HepG2 (cell line): Measurements from ENCODE around the gene PAXX. TPM values are rescaled to one million over a fixed set of nuclear protein-coding genes. Genes with fewer than 3 reads are reported as not detected.

Experiments used
- BRD4 ChIP-seq: sonication (generic); formaldehyde crosslinking; IDR thresholded peaks from 2 replicates; pipeline ENCODE4 v1.4.0; 2020; ENCODE audit warnings: missing genetic modification reagents
- CEBPG ChIP-seq: IDR thresholded peaks from 2 replicates; pipeline ENCODE4 v1.6.1; 2016
- HNRNPL ChIP-seq: fragments of 200-400 bp; formaldehyde crosslinking; IDR thresholded peaks from 2 replicates; pipeline ENCODE4 v1.6.1; 2017; ENCODE audit warnings: mild to moderate bottlenecking, low read depth, low read length
- IKZF4 ChIP-seq: sonication (generic); formaldehyde crosslinking; IDR thresholded peaks from 2 replicates; pipeline ENCODE4 v1.5.1; 2020; ENCODE audit warnings: borderline replicate concordance, mild to moderate bottlenecking, low read depth, missing genetic modification reagents; ENCODE audit errors: not compliant biosample characterization
- MTA3 ChIP-seq: sonication (generic); formaldehyde crosslinking; IDR thresholded peaks from 2 replicates; pipeline ENCODE4 v1.4.0; 2020; ENCODE audit warnings: missing genetic modification reagents
- NCOR1 ChIP-seq: fragments of 200-600 bp; sonication (generic); IDR thresholded peaks from 2 replicates; pipeline ENCODE4 v1.7.0; 2017; ENCODE audit warnings: antibody characterized with exemption, low read length, borderline replicate concordance
- POLR2G ChIP-seq: fragments of 200-400 bp; formaldehyde crosslinking; IDR thresholded peaks from 2 replicates; pipeline ENCODE4 v1.6.1; 2018; ENCODE audit warnings: mild to moderate bottlenecking, low read depth, low read length, moderate library complexity
- SP140L ChIP-seq: sonication (generic); formaldehyde crosslinking; IDR thresholded peaks from 2 replicates; pipeline ENCODE4 v1.4.0; 2020; ENCODE audit warnings: missing genetic modification reagents, borderline replicate concordance
- ZBTB21 ChIP-seq: sonication (generic); formaldehyde crosslinking; IDR thresholded peaks from 2 replicates; pipeline ENCODE4 v1.4.0; 2020; ENCODE audit warnings: missing genetic modification reagents
- ZMYM2 ChIP-seq: sonication (generic); formaldehyde crosslinking; IDR thresholded peaks from 2 replicates; pipeline ENCODE4 v1.8.0; 2022; ENCODE audit warnings: mild to moderate bottlenecking, missing genetic modification reagents
- ZNF274 ChIP-seq: sonication (generic); formaldehyde crosslinking; IDR thresholded peaks from 2 replicates; pipeline ENCODE4 v1.5.1; 2020; ENCODE audit warnings: mild to moderate bottlenecking, missing genetic modification reagents
- ZNF570 ChIP-seq: sonication (generic); formaldehyde crosslinking; IDR thresholded peaks from 2 replicates; pipeline ENCODE4 v1.4.0; 2020; ENCODE audit warnings: mild to moderate bottlenecking, missing genetic modification reagents, borderline replicate concordance
- ZNF709 ChIP-seq: sonication (generic); formaldehyde crosslinking; IDR thresholded peaks from 2 replicates; pipeline ENCODE4 v1.5.0; 2020; ENCODE audit warnings: mild to moderate bottlenecking, missing genetic modification reagents
- polyA plus RNA-seq, 8 experiments: library from polyadenylated mRNA; depleted of rRNA in 3 of 8; stranded (reverse) in 7 of 8; unstranded in 1 of 8; fragments of >200 nt; fragmentation: Illumina TruSeq in 4 of 8; extraction: Trizol in 4 of 8; gene quantifications; 2 replicates each; pipeline versions ENCODE4 v1.2.1 to v1.2.3, GENCODE V29; 2011 to 2016; ENCODE audit warnings: low read depth in 4 of 8, missing spikeins in 1 of 8, mixed read lengths in 1 of 8; ENCODE audit not compliant: insufficient read depth in 1 of 8
- total RNA-seq, 5 experiments: library from RNA; depleted of rRNA; stranded (reverse); fragments of >200 nt; fragmentation: Illumina TruSeq; extraction: Trizol; gene quantifications; 2 replicates each; pipeline ENCODE4 v1.2.3, GENCODE V29; 2016; ENCODE audit warnings: low read depth in 1 of 5
- TF ChIP-seq, protein P1 (sequence below): sonication (generic); formaldehyde crosslinking; IDR thresholded peaks from 2 replicates; pipeline ENCODE4 v1.4.0; 2020; ENCODE audit warnings: missing genetic modification reagents
- TF ChIP-seq, protein P2 (sequence below): sonication (generic); formaldehyde crosslinking; IDR thresholded peaks from 2 replicates; pipeline ENCODE4 v1.5.1; 2020; ENCODE audit warnings: mild to moderate bottlenecking, missing genetic modification reagents, moderate library complexity
- TF ChIP-seq, protein P3 (sequence below): sonication (generic); formaldehyde crosslinking; IDR thresholded peaks from 2 replicates; pipeline ENCODE4 v1.4.0; 2020; ENCODE audit warnings: missing genetic modification reagents

PAXX gene
- total and polyA plus RNA-seq, 2 of the 13 experiments (the other 11 are each of a cell fraction or from before 2014, with no cell fraction given), result 14.0 to 31.9 TPM

GRCh38 chr9:136943291-136944211, 48.7 kb upstream of the PAXX start (continued):
- TF ChIP-seq, protein P1, sequence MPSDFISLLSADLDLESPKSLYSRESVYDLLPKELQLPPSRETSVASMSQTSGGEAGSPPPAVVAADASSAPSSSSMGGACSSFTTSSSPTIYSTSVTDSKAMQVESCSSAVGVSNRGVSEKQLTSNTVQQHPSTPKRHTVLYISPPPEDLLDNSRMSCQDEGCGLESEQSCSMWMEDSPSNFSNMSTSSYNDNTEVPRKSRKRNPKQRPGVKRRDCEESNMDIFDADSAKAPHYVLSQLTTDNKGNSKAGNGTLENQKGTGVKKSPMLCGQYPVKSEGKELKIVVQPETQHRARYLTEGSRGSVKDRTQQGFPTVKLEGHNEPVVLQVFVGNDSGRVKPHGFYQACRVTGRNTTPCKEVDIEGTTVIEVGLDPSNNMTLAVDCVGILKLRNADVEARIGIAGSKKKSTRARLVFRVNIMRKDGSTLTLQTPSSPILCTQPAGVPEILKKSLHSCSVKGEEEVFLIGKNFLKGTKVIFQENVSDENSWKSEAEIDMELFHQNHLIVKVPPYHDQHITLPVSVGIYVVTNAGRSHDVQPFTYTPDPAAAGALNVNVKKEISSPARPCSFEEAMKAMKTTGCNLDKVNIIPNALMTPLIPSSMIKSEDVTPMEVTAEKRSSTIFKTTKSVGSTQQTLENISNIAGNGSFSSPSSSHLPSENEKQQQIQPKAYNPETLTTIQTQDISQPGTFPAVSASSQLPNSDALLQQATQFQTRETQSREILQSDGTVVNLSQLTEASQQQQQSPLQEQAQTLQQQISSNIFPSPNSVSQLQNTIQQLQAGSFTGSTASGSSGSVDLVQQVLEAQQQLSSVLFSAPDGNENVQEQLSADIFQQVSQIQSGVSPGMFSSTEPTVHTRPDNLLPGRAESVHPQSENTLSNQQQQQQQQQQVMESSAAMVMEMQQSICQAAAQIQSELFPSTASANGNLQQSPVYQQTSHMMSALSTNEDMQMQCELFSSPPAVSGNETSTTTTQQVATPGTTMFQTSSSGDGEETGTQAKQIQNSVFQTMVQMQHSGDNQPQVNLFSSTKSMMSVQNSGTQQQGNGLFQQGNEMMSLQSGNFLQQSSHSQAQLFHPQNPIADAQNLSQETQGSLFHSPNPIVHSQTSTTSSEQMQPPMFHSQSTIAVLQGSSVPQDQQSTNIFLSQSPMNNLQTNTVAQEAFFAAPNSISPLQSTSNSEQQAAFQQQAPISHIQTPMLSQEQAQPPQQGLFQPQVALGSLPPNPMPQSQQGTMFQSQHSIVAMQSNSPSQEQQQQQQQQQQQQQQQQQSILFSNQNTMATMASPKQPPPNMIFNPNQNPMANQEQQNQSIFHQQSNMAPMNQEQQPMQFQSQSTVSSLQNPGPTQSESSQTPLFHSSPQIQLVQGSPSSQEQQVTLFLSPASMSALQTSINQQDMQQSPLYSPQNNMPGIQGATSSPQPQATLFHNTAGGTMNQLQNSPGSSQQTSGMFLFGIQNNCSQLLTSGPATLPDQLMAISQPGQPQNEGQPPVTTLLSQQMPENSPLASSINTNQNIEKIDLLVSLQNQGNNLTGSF (CRISPR knock-in tag), result no peak
- TF ChIP-seq ZBTB21 (CRISPR knock-in tag) (no peak), ZNF709 (0 out of 2 replicates have a peak, but pooled peaks have one; percentile 21), BRD4 (CRISPR knock-in tag) (0 out of 2 replicates have a peak, but pooled peaks have one; percentile 12), IKZF4 (CRISPR knock-in tag) (no peak), SP140L (CRISPR knock-in tag) (no peak), MTA3 (CRISPR knock-in tag) (no peak), NCOR1 (no peak), CEBPG (CRISPR knock-in tag) (no peak), POLR2G (peak; percentile 0), HNRNPL (0 out of 2 replicates have a peak, but pooled peaks have one; percentile 18), ZMYM2 (CRISPR knock-in tag) (no peak), ZNF570 (CRISPR knock-in tag) (no peak), ZNF274 (CRISPR knock-in tag) (0 out of 2 replicates have a peak, but pooled peaks have one; percentile 40)
- TF ChIP-seq, protein P2, sequence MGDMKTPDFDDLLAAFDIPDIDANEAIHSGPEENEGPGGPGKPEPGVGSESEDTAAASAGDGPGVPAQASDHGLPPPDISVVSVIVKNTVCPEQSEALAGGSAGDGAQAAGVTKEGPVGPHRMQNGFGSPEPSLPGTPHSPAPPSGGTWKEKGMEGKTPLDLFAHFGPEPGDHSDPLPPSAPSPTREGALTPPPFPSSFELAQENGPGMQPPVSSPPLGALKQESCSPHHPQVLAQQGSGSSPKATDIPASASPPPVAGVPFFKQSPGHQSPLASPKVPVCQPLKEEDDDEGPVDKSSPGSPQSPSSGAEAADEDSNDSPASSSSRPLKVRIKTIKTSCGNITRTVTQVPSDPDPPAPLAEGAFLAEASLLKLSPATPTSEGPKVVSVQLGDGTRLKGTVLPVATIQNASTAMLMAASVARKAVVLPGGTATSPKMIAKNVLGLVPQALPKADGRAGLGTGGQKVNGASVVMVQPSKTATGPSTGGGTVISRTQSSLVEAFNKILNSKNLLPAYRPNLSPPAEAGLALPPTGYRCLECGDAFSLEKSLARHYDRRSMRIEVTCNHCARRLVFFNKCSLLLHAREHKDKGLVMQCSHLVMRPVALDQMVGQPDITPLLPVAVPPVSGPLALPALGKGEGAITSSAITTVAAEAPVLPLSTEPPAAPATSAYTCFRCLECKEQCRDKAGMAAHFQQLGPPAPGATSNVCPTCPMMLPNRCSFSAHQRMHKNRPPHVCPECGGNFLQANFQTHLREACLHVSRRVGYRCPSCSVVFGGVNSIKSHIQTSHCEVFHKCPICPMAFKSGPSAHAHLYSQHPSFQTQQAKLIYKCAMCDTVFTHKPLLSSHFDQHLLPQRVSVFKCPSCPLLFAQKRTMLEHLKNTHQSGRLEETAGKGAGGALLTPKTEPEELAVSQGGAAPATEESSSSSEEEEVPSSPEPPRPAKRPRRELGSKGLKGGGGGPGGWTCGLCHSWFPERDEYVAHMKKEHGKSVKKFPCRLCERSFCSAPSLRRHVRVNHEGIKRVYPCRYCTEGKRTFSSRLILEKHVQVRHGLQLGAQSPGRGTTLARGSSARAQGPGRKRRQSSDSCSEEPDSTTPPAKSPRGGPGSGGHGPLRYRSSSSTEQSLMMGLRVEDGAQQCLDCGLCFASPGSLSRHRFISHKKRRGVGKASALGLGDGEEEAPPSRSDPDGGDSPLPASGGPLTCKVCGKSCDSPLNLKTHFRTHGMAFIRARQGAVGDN (CRISPR knock-in tag), result peak; percentile 56
- TF ChIP-seq, protein P3, sequence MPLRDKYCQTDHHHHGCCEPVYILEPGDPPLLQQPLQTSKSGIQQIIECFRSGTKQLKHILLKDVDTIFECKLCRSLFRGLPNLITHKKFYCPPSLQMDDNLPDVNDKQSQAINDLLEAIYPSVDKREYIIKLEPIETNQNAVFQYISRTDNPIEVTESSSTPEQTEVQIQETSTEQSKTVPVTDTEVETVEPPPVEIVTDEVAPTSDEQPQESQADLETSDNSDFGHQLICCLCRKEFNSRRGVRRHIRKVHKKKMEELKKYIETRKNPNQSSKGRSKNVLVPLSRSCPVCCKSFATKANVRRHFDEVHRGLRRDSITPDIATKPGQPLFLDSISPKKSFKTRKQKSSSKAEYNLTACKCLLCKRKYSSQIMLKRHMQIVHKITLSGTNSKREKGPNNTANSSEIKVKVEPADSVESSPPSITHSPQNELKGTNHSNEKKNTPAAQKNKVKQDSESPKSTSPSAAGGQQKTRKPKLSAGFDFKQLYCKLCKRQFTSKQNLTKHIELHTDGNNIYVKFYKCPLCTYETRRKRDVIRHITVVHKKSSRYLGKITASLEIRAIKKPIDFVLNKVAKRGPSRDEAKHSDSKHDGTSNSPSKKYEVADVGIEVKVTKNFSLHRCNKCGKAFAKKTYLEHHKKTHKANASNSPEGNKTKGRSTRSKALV, result peak; percentile 8; the same call in 1 of the 2 replicates
